Breast epithelium (tissue), 4 donors: ENCODE results near the gene IGFBP7. TPM values are rescaled to one million over a fixed set of nuclear protein-coding genes. Genes with fewer than 3 reads are reported as not detected.

Experiments used
- DNase-seq, 2 donors: peaks; one replicate each; pipeline ENCODE4 v3.0.0-alpha.2; 2019; ENCODE audit warnings: low spot score in 2 of 2
- H3K27ac ChIP-seq, 2 donors: fragments of 200-600 bp; sonication (generic) in 1 of 2; one replicate each; pipeline ENCODE4 v1.5.1; 2016 to 2019; ENCODE audit warnings: mild to moderate bottlenecking in 1 of 2
- H3K27me3 ChIP-seq, 2 donors: fragments of 200-600 bp; sonication (generic) in 1 of 2; one replicate each; pipeline versions ENCODE4 v1.5.1 to v1.6.0; 2017 to 2019; ENCODE audit warnings: control low read depth in 1 of 2, mild to moderate bottlenecking in 1 of 2
- H3K36me3 ChIP-seq: fragments of 200-600 bp; one replicate; pipeline ENCODE4 v1.5.1; 2019
- H3K4me1 ChIP-seq, 2 donors: fragments of 200-600 bp; sonication (generic); one replicate each; pipeline ENCODE4 v1.5.1; 2016 to 2019; ENCODE audit warnings: control low read depth in 1 of 2
- H3K4me3 ChIP-seq, 3 donors: fragments of 200-600 bp; sonication (generic); 1 replicate in 2 of 3; 2 replicates in 1 of 3; pipeline ENCODE4 v1.5.1; 2016 to 2019; ENCODE audit warnings: mild to moderate bottlenecking in 3 of 3, moderate library complexity in 2 of 3
- H3K9me3 ChIP-seq, 2 donors: fragments of 200-600 bp; sonication (generic) in 1 of 2; one replicate each; pipeline ENCODE4 v1.5.1; 2016 to 2019; ENCODE audit warnings: control low read depth in 1 of 2
- POLR2A ChIP-seq: fragments of 450-650 bp; IDR thresholded peaks from one replicate; pipeline ENCODE4 v1.6.1; 2016; ENCODE audit warnings: antibody characterized with exemption, mild to moderate bottlenecking, moderate library complexity
- POLR2AphosphoS5 ChIP-seq, 3 donors: sonication (generic); formaldehyde crosslinking; IDR thresholded peaks; one replicate each; pipeline ENCODE4 v1.6.1; 2017; ENCODE audit warnings: antibody characterized with exemption in 3 of 3
- intact Hi-C: fragments of 100-400 bp; cut with DNase I; formaldehyde crosslinking; loops from one replicate; pipeline ENCODE4 v1.15.1; 2023; ENCODE audit warnings: low total_unique reads
- total RNA-seq, 3 donors: library from RNA; depleted of rRNA; stranded (reverse); fragments of >200 nt; gene quantifications; one replicate each; pipeline ENCODE4 v1.1.0, GENCODE V29; 2016
- TF ChIP-seq, protein P1 (sequence below), 3 donors: fragments of 450-650 bp; IDR thresholded peaks; one replicate each; pipeline ENCODE4 v1.5.1; 2016 to 2017; ENCODE audit warnings: antibody characterized with exemption in 3 of 3, mild to moderate bottlenecking in 3 of 3, moderate library complexity in 3 of 3

The IGFBP7 gene
- total RNA-seq, 3 donors from 2014 or later: 205 to 769 (median 622) TPM

DNA sequence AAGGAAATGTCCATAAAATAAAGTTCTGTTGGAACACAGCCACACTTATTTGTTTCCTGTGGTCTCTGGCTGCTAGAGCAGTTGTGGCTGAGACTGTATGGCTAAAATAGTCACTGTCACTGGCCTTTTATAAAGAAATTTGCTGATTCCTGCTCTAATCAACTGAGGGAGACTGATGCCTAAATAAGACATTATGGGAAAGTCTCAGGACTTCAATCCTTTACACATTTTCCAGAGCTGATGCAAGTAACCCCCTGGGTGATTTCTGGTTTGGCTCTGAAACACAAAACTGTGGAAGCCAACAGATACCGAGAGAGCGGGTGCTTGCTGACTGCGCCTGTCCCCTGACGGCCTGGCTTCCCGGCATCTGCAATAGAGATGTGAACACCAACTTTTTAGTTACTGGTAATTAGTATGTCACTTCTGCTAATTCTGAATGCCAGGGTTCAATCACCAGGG lies 67.4 kb downstream of the IGFBP7 start:
- Histone ChIP-seq H3K27ac (peak overlapping the region; percentile 70 to 75), H3K9me3 (no peaks in the 10 kb centered on the region), H3K36me3 (no peaks in the 10 kb centered on the region), H3K27me3 (no peaks in the 10 kb centered on the region), H3K4me3 (no peak overlapping the region), H3K4me1 (peaks cover 0 to 5% of the 10 kb centered on the region in 2 donors)
- intact Hi-C loops: no loop called here
- TF ChIP-seq, protein P1, sequence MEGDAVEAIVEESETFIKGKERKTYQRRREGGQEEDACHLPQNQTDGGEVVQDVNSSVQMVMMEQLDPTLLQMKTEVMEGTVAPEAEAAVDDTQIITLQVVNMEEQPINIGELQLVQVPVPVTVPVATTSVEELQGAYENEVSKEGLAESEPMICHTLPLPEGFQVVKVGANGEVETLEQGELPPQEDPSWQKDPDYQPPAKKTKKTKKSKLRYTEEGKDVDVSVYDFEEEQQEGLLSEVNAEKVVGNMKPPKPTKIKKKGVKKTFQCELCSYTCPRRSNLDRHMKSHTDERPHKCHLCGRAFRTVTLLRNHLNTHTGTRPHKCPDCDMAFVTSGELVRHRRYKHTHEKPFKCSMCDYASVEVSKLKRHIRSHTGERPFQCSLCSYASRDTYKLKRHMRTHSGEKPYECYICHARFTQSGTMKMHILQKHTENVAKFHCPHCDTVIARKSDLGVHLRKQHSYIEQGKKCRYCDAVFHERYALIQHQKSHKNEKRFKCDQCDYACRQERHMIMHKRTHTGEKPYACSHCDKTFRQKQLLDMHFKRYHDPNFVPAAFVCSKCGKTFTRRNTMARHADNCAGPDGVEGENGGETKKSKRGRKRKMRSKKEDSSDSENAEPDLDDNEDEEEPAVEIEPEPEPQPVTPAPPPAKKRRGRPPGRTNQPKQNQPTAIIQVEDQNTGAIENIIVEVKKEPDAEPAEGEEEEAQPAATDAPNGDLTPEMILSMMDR (IDR thresholded peaks at IDR 0.05): no peak
- TF ChIP-seq POLR2A (no peak), POLR2AphosphoS5 (IDR thresholded peaks at IDR 0.05) (no peak)
- DNase-seq: no peak

- intact Hi-C loops: no loop called here
- peak overlapping the region in 1 of 2 donors; percentile 27 for H3K27ac ChIP-seq
These were observed 69.2 kb downstream of the IGFBP7 start for GRCh38 chr4:57041020-57041419.

DNA sequence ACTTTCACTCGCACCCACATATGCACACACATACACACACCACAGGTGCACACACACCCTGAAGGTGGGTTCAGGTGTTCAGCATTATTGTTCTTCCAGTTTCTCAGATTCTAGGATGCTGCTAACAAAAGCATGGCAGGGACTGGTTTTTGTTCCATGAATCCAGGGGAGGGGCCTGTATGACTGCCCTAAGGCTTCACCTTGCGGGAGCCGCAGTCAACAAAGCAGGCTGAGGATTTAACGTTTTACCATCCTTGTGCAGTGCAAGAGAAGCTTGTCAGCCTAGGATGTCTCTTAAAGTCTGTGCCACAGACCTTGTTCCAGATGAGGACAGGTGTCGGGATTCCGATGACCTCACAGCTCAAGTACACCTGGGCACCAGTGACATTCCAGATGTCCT lies 69.7 kb downstream of the IGFBP7 start:
- DNase-seq: no peak
- no peaks in the 10 kb centered on the region for H3K9me3 ChIP-seq
- no peaks in the 10 kb centered on the region for H3K27me3 ChIP-seq
- peak overlapping the region in 1 of 2 donors; percentile 27 for H3K27ac ChIP-seq
- intact Hi-C loops: no loop called here
- no peaks in the 10 kb centered on the region for H3K36me3 ChIP-seq
- H3K4me1 ChIP-seq: peaks cover 0 to 5% of the 10 kb centered on the region in 2 donors
- TF ChIP-seq POLR2AphosphoS5 (IDR thresholded peaks at IDR 0.05) (no peak), POLR2A (no peak)
- TF ChIP-seq, protein P1 (IDR thresholded peaks at IDR 0.05): no peak
- H3K4me3 ChIP-seq: no peak overlapping the region

More at GRCh38 chr4:57041020-57041419, 69.2 kb downstream of the IGFBP7 start:
- Histone ChIP-seq H3K4me1 (peaks cover 0 to 5% of the 10 kb centered on the region in 2 donors), H3K4me3 (no peak overlapping the region), H3K27me3 (no peaks in the 10 kb centered on the region), H3K9me3 (no peaks in the 10 kb centered on the region), H3K36me3 (no peaks in the 10 kb centered on the region)
- no peak for DNase-seq
- TF ChIP-seq POLR2AphosphoS5 (IDR thresholded peaks at IDR 0.05): no peak
- TF ChIP-seq POLR2A: no peak
- TF ChIP-seq, protein P1 (IDR thresholded peaks at IDR 0.05): no peak

- DNase-seq: no peak
- H3K4me3 ChIP-seq: no peak overlapping the region
- H3K4me1 ChIP-seq: peaks cover 0 to 5% of the 10 kb centered on the region in 2 donors
- TF ChIP-seq POLR2AphosphoS5 (IDR thresholded peaks at IDR 0.05): no peak
- H3K27ac ChIP-seq: no peak overlapping the region
- no peaks in the 10 kb centered on the region for H3K9me3 ChIP-seq
- H3K27me3 ChIP-seq: no peaks in the 10 kb centered on the region
- H3K36me3 ChIP-seq: no peaks in the 10 kb centered on the region
- intact Hi-C loops: no loop called here
These were observed 70.8 kb downstream of the IGFBP7 start for GRCh38 chr4:57039345-57039744.

DNA sequence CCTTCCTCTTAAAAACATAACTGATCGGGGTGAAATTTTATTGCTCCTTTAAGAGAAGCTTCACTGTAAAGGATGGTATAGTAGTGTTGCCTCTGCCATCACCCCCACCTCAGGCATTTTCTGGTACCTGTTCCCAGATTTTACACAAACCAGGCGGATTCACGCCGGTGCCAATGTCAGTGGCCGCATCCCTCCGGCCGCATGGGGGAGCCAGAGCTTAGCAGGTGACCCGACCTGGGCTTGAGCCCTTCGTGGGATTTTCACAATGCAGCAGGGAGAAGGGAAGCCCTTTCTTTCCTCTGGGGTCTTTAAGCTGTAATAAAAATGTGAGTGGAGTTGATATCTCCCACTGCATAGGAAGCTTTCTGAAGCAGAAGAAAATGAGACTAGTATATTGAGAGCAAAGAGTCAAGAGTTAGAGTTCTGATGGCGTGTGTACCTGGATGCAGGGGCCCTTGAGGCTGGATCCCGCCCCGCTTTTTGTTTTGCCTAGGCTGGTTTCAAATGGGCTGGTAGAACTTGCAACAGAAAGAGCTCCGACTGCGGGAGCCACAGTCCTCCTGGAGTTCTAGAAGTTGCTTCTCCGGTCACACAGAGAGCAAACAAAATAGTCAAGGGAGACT lies 72.1 kb downstream of the IGFBP7 start:
- Histone ChIP-seq H3K27ac (no peak overlapping the region), H3K36me3 (no peaks in the 10 kb centered on the region), H3K4me1 (no peaks in the 10 kb centered on the region), H3K27me3 (no peaks in the 10 kb centered on the region), H3K9me3 (no peaks in the 10 kb centered on the region), H3K4me3 (no peak overlapping the region)
- TF ChIP-seq, protein P1 (IDR thresholded peaks at IDR 0.05): peak; percentile 43 to 50 (median 45)
- no peak for TF ChIP-seq POLR2AphosphoS5 (IDR thresholded peaks at IDR 0.05)
- TF ChIP-seq POLR2A: no peak
- peak; percentile 41 to 63 for DNase-seq
- intact Hi-C loops: no loop called here
